Measurements from ENCODE around the gene ZNF460. TPM values are rescaled to one million over a fixed set of nuclear protein-coding genes. Genes with fewer than 3 reads are reported as not detected.

ZNF460 gene
- total and polyA plus RNA-seq, 2 of the 4 experiments (the other 2 are of a cell fraction) = 3.6 to 55.2 TPM

DNA sequence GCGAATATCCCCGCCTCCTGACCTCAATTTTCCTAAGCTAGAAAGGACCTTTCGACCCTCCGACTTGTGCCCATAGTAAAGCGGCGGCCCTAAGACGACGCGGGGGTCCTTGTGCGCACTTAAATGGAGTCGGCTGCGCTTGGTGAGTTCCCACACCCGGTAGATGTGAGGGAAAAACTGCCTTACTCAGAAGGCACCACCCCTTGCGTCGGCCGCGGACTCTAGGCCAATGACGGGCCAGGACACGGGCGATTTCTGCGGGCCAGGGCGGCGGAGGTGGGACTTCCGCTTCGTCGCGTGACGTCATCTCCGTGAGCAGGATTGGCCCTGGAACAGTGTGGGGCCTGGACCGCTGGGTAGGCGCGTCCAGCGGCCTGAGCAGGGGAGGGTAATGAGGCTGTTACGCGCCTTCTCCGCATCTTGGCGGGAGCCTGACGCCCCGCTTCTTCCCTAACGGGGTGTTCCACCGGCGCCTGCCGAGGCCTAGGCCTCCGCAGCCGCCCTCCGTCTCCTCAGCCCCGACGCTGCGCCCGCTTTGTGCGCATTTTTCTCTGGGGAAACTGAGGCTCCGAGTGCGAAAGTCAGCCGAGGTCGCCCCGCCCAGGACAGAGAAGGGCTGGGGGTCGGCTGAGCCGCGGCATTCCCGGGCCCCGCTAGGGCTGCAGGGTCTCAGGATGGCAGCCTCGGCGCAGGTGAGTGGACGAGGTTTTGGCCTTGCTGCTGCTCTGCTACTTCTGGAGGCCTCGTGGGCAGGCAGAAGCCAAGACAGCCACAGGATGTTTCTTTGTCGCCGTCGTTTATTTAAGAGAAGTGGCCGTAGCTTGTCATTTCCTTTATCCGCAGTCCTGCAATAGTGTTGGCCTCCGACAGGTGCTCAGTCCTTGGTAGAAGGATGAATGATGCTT, 40.1 kb downstream of the ZNF460 start, which contains the start of gene ZNF543:
Gene ZNF543, plus strand, starts transcription at position 293 of the 905 bp plus-strand sequence. Its CDS starts 382 bp downstream, at position 675.
- Histone ChIP-seq H3K27ac (ENCODE audit: insufficient read depth, low read length) (peak within 1 kb of the TSS; percentile 87), H4K91ac (ENCODE audit: insufficient read depth, low read depth, low read length) (peak within 1 kb of the TSS; percentile 83; the same call in 1 of the 2 replicates), H2BK15ac (ENCODE audit: low read depth, low read length) (no peak within 1 kb of the TSS), H4K8ac (ENCODE audit: low read depth in 2 of 2, low read length in 2 of 2) (peak within 1 kb of the TSS; percentile 89 to 97), H3K9ac (ENCODE audit: low read depth, low read length) (peak within 1 kb of the TSS; percentile 95), H3K56ac (ENCODE audit: extremely low read depth, insufficient read depth, low read length) (peak within 1 kb of the TSS; percentile 76), H3K27me3 (ENCODE audit: control insufficient read depth, insufficient read depth, low read length) (peaks cover 10% of the 10 kb centered on the region), H3K4ac (ENCODE audit: low read depth, low read length) (peak within 1 kb of the TSS; percentile 93), H3K14ac (replicated peaks; ENCODE audit: low read depth, low read length) (peak within 1 kb of the TSS; percentile 89), H2AK5ac (ENCODE audit: low read depth, low read length) (peak within 1 kb of the TSS; percentile 87), H3K36me3 (ENCODE audit: control insufficient read depth, insufficient read depth, low read length) (peaks cover 14% of the 10 kb centered on the region), H3K23ac (ENCODE audit: low read depth, low read length) (peak within 1 kb of the TSS; percentile 48), H3K9me3 (ENCODE audit: control insufficient read depth, insufficient read depth, low read length) (no peaks in the 10 kb centered on the region), H2BK120ac (ENCODE audit: low read depth, low read length) (0 out of 2 replicates have a peak within 1 kb of the TSS, but pooled peaks have one; percentile 51), H2BK20ac (ENCODE audit: low read depth, low read length) (no peak within 1 kb of the TSS), H3K79me1 (ENCODE audit: low read depth in 1 of 2, low read length in 2 of 2) (peaks cover 11 to 44% of the 10 kb centered on the region in 2 experiments), H4K5ac (ENCODE audit: low read depth, low read length) (peak within 1 kb of the TSS; percentile 96), H3K4me1 (ENCODE audit: control insufficient read depth, insufficient read depth, low read length) (peaks cover 11% of the 10 kb centered on the region), H3K4me2 (ENCODE audit: low read depth, low read length) (peak within 1 kb of the TSS; percentile 95), H2BK5ac (ENCODE audit: low read depth, low read length, poor library complexity, severe bottlenecking) (peak within 1 kb of the TSS; percentile 85), H2AK9ac (replicated peaks; ENCODE audit: low read depth, low read length, poor library complexity) (peak within 1 kb of the TSS; percentile 95), H3K18ac (ENCODE audit: low read depth, low read length) (peak within 1 kb of the TSS; percentile 70), H4K20me1 (ENCODE audit: insufficient read depth, low read length) (0 out of 2 replicates have a peak, but pooled peaks cover 7% of the 10 kb centered on the region), H2AFZ (replicated peaks; ENCODE audit: low read length, poor library complexity) (peak within 1 kb of the TSS; percentile 99), H3K4me3 (ENCODE audit: insufficient read depth, low read depth, low read length) (peak within 1 kb of the TSS; percentile 78), H3K9me1 (ENCODE audit: insufficient read depth, low read length) (peaks cover 15% of the 10 kb centered on the region)
- dilution Hi-C loops (cut with HindIII; ENCODE audit: low sequenced_read_pairs, unreplicated experiment) = no loop called here
- ATAC-seq (ENCODE audit: low read depth) = peak; percentile 99
- TF ChIP-seq RAD21 (IDR thresholded peaks at IDR 0.05; ENCODE audit: low read length) (peak; percentile 12; the same call in 1 of the 2 replicates), MXI1 (IDR thresholded peaks at IDR 0.05; ENCODE audit: borderline replicate concordance, low read depth, low read length) (peak; percentile 41; the same call in 1 of the 2 replicates), BHLHE40 (IDR thresholded peaks at IDR 0.05; ENCODE audit: low read depth, low read length) (no peak), MAZ (IDR thresholded peaks at IDR 0.05; ENCODE audit: borderline replicate concordance, low read depth, low read length) (peak; percentile 53; the same call in 1 of the 2 replicates), POLR2A (IDR thresholded peaks at IDR 0.05; ENCODE audit: low read depth, low read length) (peak; percentile 74; the same call in 1 of the 2 replicates)
- TF ChIP-seq, protein P1, sequence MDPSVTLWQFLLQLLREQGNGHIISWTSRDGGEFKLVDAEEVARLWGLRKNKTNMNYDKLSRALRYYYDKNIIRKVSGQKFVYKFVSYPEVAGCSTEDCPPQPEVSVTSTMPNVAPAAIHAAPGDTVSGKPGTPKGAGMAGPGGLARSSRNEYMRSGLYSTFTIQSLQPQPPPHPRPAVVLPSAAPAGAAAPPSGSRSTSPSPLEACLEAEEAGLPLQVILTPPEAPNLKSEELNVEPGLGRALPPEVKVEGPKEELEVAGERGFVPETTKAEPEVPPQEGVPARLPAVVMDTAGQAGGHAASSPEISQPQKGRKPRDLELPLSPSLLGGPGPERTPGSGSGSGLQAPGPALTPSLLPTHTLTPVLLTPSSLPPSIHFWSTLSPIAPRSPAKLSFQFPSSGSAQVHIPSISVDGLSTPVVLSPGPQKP (IDR thresholded peaks at IDR 0.05; ENCODE audit: borderline replicate concordance, low read depth, low read length) = no peak
- ChIA-PET POLR2A (ENCODE audit: unreplicated experiment) (interaction anchor here (0.7 kb wide), 2 partner anchors 129 to 839 kb away, joined by 4 read pairs; partner anchors contain the start of gene ZNF264), CTCF (interaction anchor here (0.9 kb wide), 1 partner anchor 19 kb away, joined by 3 read pairs; no protein-coding TSS in a partner anchor)
- DNase-seq = peak; percentile 95
- no TSS peak for BruUV-seq (replicated peaks)
- WGBS, 2 experiments (ENCODE audit: extremely low coverage in 2 of 2, insufficient read length in 1 of 2) = 2% methylated on average over 20 of the region's 71 CpGs; no CpG with 5 or more reads in 1 of the 2 experiments
- in situ Hi-C loops (cut with MboI; ENCODE audit: low sequenced_read_pairs) = no loop called here
- intact Hi-C loops (cut with micrococcal nuclease) = loop anchor here (1.0 kb wide), 1 partner anchor 43 kb away; the partner anchor contains the start of genes TRAPPC2B and ZNF547

Measured in IMR-90 (cell line).